ENCODE data around the gene ZNF507.

ZNF507 gene

DNA sequence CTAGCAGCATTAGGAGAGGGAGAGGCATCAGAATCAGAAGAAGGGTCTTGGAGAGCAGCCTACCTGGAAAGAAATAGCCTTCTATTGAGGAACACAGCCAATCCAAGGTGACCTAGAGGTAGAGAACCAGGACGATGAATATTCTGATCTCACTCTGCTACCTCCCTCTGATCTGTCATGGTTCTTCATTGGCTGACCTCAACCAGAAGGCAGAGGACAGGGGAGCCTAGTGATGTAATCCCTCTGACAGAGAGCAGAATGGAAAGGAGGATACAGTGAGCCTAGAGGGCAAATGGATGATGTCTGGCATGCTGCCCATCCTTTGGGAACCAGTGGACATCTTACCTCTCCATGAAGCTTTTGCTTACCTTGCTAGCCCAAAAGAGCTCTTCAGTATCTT is 3.6 kb downstream of the ZNF507 start:
- TF ChIP-seq, protein P1, sequence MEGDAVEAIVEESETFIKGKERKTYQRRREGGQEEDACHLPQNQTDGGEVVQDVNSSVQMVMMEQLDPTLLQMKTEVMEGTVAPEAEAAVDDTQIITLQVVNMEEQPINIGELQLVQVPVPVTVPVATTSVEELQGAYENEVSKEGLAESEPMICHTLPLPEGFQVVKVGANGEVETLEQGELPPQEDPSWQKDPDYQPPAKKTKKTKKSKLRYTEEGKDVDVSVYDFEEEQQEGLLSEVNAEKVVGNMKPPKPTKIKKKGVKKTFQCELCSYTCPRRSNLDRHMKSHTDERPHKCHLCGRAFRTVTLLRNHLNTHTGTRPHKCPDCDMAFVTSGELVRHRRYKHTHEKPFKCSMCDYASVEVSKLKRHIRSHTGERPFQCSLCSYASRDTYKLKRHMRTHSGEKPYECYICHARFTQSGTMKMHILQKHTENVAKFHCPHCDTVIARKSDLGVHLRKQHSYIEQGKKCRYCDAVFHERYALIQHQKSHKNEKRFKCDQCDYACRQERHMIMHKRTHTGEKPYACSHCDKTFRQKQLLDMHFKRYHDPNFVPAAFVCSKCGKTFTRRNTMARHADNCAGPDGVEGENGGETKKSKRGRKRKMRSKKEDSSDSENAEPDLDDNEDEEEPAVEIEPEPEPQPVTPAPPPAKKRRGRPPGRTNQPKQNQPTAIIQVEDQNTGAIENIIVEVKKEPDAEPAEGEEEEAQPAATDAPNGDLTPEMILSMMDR (IDR thresholded peaks at IDR 0.05; ENCODE audit: control insufficient read depth, extremely low read depth, insufficient read depth), result no peak
- H3K4me3 ChIP-seq (ENCODE audit: low read depth, low read length), result no peak overlapping the region
- no peak for DNase-seq (ENCODE audit: low read depth)

DNA sequence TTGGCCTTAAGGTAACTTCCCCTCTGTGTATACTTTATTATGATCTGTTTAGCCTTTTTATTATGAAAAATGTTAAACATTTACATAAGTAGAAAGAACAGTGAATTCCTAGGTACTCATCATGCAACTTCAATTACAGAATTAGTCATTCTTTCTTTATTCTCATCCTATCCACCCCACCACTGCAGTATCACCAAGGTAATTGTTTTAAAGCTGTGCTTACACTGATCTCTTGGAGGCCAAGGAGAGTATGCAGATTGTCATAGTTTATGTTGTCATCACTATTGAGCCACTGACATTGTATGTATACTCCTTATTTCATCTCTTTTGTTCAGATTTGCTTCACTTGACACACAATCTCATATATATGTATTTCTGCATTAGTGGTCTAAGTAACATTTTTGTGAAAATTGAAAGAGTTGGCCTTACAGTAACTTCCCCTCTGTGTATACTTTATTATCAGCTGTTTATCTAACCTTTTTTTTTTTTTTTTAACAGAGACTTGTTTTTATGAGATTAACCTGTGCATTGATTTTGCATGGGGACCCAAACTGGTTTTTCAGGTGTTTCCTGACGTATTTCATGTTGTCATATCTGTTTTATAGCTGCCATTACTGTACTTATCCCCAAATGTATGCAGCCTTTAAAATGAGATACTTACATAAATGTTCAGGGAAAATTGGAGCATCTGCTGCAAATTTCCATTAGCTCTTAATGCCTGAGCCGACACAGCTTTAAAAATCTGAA is 4.5 kb downstream of the ZNF507 start:
- DNase-seq (ENCODE audit: low read depth), result peak; percentile 92
- TF ChIP-seq, protein P1 (IDR thresholded peaks at IDR 0.05; ENCODE audit: control insufficient read depth, extremely low read depth, insufficient read depth), result no peak
- H3K4me3 ChIP-seq (ENCODE audit: low read depth, low read length), result peak overlapping the region; percentile 20

DNA sequence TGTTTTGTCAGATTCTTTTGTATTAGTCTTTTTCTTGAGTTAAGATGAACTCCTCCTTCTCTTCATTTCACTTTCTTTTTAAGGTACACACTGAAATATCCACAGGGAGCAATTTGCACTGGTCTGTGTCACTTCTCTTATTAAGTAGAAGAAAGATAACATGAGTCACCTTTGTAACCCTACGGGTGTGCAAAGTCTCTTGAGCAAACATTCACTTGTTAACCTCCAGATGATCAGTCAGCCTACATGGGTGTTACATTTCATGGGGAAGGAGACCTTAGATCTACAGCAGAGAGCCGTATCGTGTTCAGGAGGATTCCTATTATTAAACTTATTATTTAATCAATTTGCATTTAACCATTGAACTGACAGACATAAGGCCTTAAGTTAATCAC is 5.1 kb downstream of the ZNF507 start:
- no peak for DNase-seq (ENCODE audit: low read depth)
- TF ChIP-seq, protein P1 (IDR thresholded peaks at IDR 0.05; ENCODE audit: control insufficient read depth, extremely low read depth, insufficient read depth), result no peak

DNA sequence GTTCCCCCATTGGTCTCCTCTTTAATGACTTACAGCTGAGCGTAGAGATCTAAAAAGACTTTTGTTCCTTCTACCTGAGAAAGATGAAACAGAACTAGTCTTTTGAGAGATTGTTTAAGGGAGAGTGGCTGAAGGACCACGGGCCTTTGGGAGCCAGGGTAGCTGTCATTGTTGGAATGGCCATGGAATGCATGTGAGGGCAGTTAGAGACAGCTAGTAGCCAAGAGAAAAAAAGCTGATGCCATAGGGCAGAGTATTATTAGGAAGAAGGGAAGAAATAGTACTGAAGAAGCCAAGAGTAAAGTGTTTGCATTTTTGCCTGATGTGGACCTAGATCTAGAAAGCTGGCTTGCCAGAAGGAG is 5.6 kb downstream of the ZNF507 start:
- no peak for DNase-seq (ENCODE audit: low read depth)
- peak overlapping the region; percentile 15 for H3K4me3 ChIP-seq (ENCODE audit: low read depth, low read length)

More for the DNA sequence above, 5.1 kb downstream of the ZNF507 start:
- peak overlapping the region; percentile 15 for H3K4me3 ChIP-seq (ENCODE audit: low read depth, low read length)

DNA sequence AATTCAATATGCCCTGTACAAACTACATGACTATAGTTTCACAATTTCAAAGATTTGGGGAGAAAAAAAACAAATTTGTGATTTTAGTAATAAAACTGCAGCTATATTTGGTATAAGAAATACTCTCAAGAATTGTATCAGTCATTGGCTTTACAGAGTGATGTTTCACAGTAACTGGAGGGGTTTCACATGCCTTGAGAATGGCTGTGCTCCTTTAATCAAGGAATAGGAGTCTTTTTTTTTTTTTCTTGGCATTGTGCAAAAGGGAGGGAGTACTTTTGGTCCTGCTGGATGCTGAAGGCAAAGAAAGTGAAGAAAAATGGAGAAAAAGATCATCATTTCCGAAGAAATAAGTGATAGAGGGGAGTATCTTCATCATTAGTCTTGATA is 6.8 kb downstream of the ZNF507 start:
- no peak for DNase-seq (ENCODE audit: low read depth)
- H3K4me3 ChIP-seq (ENCODE audit: low read depth, low read length), result no peak overlapping the region

More for the DNA sequence above, 5.6 kb downstream of the ZNF507 start:
- TF ChIP-seq, protein P1 (IDR thresholded peaks at IDR 0.05; ENCODE audit: control insufficient read depth, extremely low read depth, insufficient read depth), result no peak

DNA sequence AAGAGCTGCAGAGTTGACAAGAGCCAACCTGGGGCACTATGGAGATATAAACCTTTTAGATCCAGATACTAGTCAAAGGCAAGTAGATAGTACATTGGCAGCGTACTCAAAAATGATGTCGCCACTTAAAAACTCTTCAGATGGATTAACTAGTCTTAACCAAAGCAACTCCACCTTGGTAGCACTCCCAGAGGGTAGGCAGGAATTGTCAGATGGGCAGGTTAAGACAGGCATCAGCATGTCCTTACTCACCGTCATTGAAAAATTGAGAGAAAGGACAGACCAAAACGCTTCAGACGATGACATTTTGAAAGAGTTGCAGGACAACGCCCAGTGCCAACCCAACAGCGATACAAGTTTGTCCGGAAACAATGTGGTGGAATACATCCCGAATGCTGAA is 8.9 kb downstream of the ZNF507 start:
- DNase-seq (ENCODE audit: low read depth), result no peak
- TF ChIP-seq, protein P1 (IDR thresholded peaks at IDR 0.05; ENCODE audit: control insufficient read depth, extremely low read depth, insufficient read depth), result no peak

More for the DNA sequence above, 6.8 kb downstream of the ZNF507 start:
- TF ChIP-seq, protein P1 (IDR thresholded peaks at IDR 0.05; ENCODE audit: control insufficient read depth, extremely low read depth, insufficient read depth), result no peak

DNA sequence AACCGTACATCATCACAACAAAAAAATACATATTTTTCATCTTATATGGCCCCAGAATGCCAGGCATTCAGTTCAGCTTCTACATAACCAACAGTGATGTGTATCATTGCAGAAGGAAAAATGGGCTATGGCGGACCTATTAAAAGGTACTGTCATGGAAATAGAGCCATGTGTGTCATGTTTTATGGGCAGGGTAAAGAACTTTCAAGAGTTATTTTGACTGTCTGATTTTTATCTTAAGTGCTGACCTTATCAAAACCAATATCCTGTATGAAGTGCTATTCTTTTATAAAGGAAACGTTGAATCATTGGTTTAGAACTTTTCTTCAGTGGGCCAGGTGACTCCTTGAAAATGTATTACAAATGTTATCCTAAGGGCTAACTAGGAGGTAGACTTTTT is 9.9 kb downstream of the ZNF507 start:
- no peak overlapping the region for H3K4me3 ChIP-seq (ENCODE audit: low read depth, low read length)
- DNase-seq (ENCODE audit: low read depth), result no peak
- TF ChIP-seq, protein P1 (IDR thresholded peaks at IDR 0.05; ENCODE audit: control insufficient read depth, extremely low read depth, insufficient read depth), result no peak

More for the DNA sequence above, 8.9 kb downstream of the ZNF507 start:
- H3K4me3 ChIP-seq (ENCODE audit: low read depth, low read length), result no peak overlapping the region

All from LNCaP clone FGC (cell line).